Neural crest cell (in vitro differentiated cells): Measurements from ENCODE around the gene NFE2L1. TPM values are rescaled to one million over a fixed set of nuclear protein-coding genes. Genes with fewer than 3 reads are reported as not detected.
A peak's percentile ranks its signal among the peaks of the same experiment; 100 is the strongest.
"Not testable (repeated sequence)": the region's sequence is repeated elsewhere in the genome, so short reads cannot be mapped to it uniquely, and the experiment has no call there.

Source experiments
- DNase-seq: peaks from one replicate; pipeline ENCODE4 v3.0.0; 2021; ENCODE audit warnings: low read depth, mixed read lengths, low spot score
- H3K27ac Mint-ChIP-seq: one replicate; pipeline ENCODE4 v1.8.0; 2021; ENCODE audit warnings: mild to moderate bottlenecking, mixed read lengths; ENCODE audit not compliant: unreplicated experiment
- H3K27me3 Mint-ChIP-seq: 2 replicates; pipeline ENCODE4 v1.8.0; 2021; ENCODE audit warnings: low read depth, mild to moderate bottlenecking, mixed read lengths
- H3K36me3 Mint-ChIP-seq: 2 replicates; pipeline ENCODE4 v1.8.0; 2021; ENCODE audit warnings: low read depth, mild to moderate bottlenecking, mixed read lengths
- H3K4me1 Mint-ChIP-seq: 2 replicates; pipeline ENCODE4 v1.8.0; 2021; ENCODE audit warnings: mixed read lengths
- H3K4me3 Mint-ChIP-seq: one replicate; pipeline ENCODE4 v1.8.0; 2021; ENCODE audit warnings: mild to moderate bottlenecking, mixed read lengths
- H3K9me3 Mint-ChIP-seq: 2 replicates; pipeline ENCODE4 v1.8.0; 2021; ENCODE audit warnings: mixed read lengths
- total RNA-seq: library from RNA; stranded (reverse); gene quantifications from 2 replicates; pipeline ENCODE4 v1.2.1, GENCODE V29; 2021
- TF ChIP-seq, protein P1 (sequence below): fragments of 200-600 bp; sonication (generic); conservative IDR thresholded peaks from 2 replicates; pipeline ENCODE4 v1.5.0; 2021; ENCODE audit warnings: antibody characterized with exemption, mild to moderate bottlenecking

Gene NFE2L1
- total RNA-seq, 1 donor from 2014 or later = 121 TPM

DNA sequence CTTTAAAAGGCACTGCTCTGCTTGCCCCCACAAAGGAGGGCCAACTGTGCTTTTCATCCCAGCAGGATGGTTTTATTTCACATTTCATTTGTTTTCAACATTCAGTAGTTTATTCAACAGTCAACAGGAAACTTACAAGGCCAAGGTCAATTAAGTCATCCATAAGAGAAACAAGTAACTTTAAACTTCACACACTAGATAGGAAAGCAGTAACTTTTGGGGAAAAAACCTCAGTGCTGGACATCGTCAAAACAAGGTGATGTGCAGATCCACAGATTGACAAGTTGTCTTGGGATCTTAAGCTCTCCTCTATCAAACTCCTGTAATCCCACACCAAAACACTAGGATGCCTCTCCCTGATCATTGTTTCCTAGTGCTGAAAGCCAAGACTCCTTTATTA lies 18.5 kb downstream of the NFE2L1 start:
- DNase-seq = no peak
- H3K27me3 Mint-ChIP-seq = no peaks in the 10 kb centered on the region
- TF ChIP-seq, protein P1, sequence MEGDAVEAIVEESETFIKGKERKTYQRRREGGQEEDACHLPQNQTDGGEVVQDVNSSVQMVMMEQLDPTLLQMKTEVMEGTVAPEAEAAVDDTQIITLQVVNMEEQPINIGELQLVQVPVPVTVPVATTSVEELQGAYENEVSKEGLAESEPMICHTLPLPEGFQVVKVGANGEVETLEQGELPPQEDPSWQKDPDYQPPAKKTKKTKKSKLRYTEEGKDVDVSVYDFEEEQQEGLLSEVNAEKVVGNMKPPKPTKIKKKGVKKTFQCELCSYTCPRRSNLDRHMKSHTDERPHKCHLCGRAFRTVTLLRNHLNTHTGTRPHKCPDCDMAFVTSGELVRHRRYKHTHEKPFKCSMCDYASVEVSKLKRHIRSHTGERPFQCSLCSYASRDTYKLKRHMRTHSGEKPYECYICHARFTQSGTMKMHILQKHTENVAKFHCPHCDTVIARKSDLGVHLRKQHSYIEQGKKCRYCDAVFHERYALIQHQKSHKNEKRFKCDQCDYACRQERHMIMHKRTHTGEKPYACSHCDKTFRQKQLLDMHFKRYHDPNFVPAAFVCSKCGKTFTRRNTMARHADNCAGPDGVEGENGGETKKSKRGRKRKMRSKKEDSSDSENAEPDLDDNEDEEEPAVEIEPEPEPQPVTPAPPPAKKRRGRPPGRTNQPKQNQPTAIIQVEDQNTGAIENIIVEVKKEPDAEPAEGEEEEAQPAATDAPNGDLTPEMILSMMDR = no peak
- H3K4me1 Mint-ChIP-seq = peaks cover 12% of the 10 kb centered on the region
- H3K27ac Mint-ChIP-seq = no peak overlapping the region
- no peaks in the 10 kb centered on the region for H3K9me3 Mint-ChIP-seq
- H3K4me3 Mint-ChIP-seq = no peak overlapping the region
- peaks cover 12% of the 10 kb centered on the region for H3K36me3 Mint-ChIP-seq

DNA sequence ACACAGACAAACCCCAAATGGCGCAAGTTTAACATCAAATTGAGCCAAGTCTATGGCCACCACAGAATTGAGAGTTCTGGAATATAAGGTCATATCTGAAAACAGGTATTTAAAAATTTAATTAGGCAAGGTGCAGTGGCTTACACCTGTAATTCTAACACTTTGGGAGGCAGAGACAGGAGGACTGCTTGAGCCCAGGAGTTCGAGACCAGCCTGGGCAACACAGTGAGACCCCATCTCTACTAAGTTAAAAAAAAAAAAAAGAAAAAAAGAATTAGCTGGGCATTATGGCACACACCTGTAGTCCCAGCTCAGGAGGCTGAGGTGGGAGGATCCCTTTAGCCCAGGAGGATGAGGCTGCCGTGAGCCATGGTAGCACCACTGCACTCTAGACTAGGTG lies 19.1 kb downstream of the NFE2L1 start:
- TF ChIP-seq, protein P1 = no peak
- H3K4me1 Mint-ChIP-seq = peaks cover 12% of the 10 kb centered on the region
- H3K27ac Mint-ChIP-seq = no peak overlapping the region
- H3K9me3 Mint-ChIP-seq = no peaks in the 10 kb centered on the region
- H3K4me3 Mint-ChIP-seq = no peak overlapping the region
- no peaks in the 10 kb centered on the region for H3K27me3 Mint-ChIP-seq
- peaks cover 12% of the 10 kb centered on the region for H3K36me3 Mint-ChIP-seq
- no peak for DNase-seq

DNA sequence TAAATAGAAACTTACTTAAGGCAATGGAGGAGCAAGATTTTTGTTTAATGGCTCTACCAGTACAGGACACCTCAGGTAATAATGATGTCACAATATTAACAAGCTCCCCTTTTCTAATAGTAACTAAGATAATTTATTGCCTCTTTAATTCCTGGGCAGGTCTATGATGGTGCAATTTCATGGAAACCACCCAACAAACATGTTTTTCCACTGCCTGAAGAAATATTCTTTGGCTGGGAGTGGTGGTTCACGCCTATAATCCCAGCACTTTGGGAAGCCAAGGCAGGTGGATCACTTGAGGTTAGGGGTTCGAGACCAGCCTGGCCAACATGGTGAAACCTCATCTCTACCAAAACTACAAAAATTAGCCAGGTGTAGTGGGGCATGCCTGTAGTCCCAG lies 19.6 kb downstream of the NFE2L1 start:
- H3K27me3 Mint-ChIP-seq, H3K4me3 Mint-ChIP-seq, H3K27ac Mint-ChIP-seq, H3K9me3 Mint-ChIP-seq, DNase-seq, H3K36me3 Mint-ChIP-seq: not testable (repeated sequence)
- peaks cover 12% of the 10 kb centered on the region for H3K4me1 Mint-ChIP-seq

DNA sequence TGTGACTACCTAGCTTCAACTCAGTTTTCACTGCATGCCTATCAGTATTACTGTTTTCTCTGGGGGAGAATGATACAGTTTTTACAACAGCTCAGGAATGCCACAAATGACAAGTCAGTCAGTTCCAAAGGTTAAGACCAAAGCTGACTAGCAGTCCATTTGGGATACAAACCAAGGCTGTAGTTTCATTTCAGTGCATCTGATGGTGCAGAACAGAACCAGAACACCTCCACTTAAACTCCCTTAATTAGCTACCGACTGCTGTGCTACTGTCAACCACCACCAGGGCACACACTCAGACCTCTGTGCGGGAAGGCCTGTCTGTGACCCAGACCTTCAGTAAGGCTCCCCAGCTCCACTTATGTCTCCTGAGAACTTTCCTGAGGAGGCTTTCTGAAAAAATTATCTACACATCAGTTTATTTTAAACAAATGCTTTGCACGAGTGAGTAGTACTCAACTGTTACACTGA lies 20.4 kb downstream of the NFE2L1 start:
- H3K4me3 Mint-ChIP-seq = peak overlapping the region; percentile 27
- peaks cover 9% of the 10 kb centered on the region for H3K36me3 Mint-ChIP-seq
- no peaks in the 10 kb centered on the region for H3K27me3 Mint-ChIP-seq
- TF ChIP-seq, protein P1 = peak; percentile 57
- DNase-seq = no peak
- no peak overlapping the region for H3K27ac Mint-ChIP-seq
- peaks cover 12% of the 10 kb centered on the region for H3K4me1 Mint-ChIP-seq
- no peaks in the 10 kb centered on the region for H3K9me3 Mint-ChIP-seq

DNA sequence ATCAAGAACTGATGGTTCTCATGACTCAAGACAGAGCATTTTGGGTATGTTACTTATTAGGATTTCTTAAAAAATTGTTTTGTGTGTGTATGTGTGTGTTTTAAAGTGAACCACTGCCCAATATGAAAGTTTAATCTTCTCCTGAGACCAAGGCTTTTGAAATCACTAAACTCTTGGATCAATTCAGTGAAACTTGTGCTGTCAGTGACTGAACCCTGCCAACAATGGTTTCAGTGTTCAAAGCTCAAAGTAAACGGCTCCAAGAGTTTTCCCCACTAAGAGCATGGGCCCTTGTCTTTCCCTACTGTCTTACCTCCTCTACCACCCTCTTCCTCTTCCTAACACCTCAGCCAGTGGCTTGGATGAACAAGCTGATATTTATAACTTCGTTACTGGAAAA lies 22.0 kb downstream of the NFE2L1 start:
- Mint-ChIP-seq H3K4me3 (no peak overlapping the region), H3K27ac (no peak overlapping the region), H3K9me3 (no peaks in the 10 kb centered on the region), H3K4me1 (peaks cover 18% of the 10 kb centered on the region), H3K27me3 (peaks cover 3% of the 10 kb centered on the region), H3K36me3 (peaks cover 14% of the 10 kb centered on the region)
- TF ChIP-seq, protein P1 = no peak
- DNase-seq = no peak

DNA sequence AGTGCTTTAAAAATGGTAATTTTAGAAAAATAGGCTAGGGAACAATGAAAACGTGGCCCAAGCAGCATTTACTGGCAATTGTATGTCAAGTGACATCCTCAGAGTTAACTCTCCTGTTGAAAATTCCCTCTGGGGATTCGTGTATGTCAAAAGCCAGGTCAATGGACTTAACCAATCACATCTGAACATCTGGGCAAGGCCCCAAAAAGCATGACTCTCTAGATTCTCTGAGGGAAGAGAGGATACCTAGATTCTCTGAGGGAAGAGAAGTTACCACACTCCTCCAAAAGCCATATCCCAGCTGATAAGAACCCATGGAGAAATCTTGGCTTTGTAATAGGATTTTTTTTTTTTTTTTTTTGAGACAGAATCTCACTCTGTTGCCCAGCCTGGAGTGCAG lies 23.5 kb downstream of the NFE2L1 start:
- H3K36me3 Mint-ChIP-seq = peaks cover 14% of the 10 kb centered on the region
- H3K4me3 Mint-ChIP-seq = no peak overlapping the region
- no peak overlapping the region for H3K27ac Mint-ChIP-seq
- no peak for DNase-seq
- H3K27me3 Mint-ChIP-seq = peaks cover 3% of the 10 kb centered on the region
- H3K4me1 Mint-ChIP-seq = peaks cover 15% of the 10 kb centered on the region
- TF ChIP-seq, protein P1 = no peak
- no peaks in the 10 kb centered on the region for H3K9me3 Mint-ChIP-seq

DNA sequence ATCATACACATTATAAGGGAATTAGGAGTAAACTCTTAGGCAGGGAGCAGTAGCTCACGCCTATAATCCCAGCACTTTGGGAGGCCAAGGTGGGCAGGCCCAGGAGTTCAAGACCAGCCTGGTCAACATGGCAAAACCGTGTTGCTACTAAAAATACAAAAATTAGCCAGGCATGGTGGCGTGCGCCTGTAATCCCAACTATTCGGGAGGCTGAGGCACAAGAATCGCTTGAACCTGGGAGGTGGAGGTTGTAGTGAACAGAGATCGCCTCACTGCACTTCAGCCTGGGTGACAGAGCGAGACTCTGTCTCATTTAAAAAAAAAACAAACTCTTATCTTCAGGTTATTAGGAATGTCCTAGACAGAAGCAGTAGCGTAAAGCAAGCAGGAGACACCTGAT lies 24.7 kb downstream of the NFE2L1 start:
- H3K27me3 Mint-ChIP-seq, H3K27ac Mint-ChIP-seq, H3K4me3 Mint-ChIP-seq, DNase-seq, H3K9me3 Mint-ChIP-seq: not testable (repeated sequence)
- H3K36me3 Mint-ChIP-seq = peaks cover 12% of the 10 kb centered on the region
- peaks cover 11% of the 10 kb centered on the region for H3K4me1 Mint-ChIP-seq

DNA sequence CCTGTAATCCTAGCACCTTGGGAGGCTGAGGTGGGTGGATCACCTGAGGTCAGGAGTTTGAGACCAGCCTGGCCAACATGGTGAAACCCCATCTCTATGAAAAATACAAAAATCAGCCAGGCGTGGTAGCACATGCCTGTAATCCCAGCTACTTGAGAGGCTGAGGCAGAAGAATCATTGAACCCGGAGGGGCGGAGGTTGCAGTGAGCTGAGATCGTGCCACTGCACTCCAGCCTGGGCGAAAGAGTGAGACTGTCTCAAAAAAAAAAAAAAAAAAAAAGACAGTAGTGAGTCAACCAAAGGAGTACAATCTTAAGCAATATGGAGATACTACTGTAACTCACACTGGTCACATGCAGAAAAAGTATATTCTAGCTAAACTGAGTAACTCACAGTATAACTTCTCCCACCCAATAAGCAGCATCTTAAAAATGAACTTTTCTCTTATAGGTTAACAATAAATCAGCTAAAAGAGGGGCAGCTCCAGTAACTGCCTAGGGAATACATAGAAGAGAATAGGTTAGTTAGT lies 25.5 kb downstream of the NFE2L1 start:
- not testable (repeated sequence) for DNase-seq, H3K27me3 Mint-ChIP-seq, H3K27ac Mint-ChIP-seq, H3K9me3 Mint-ChIP-seq, H3K4me3 Mint-ChIP-seq, H3K36me3 Mint-ChIP-seq
- H3K4me1 Mint-ChIP-seq = peaks cover 11% of the 10 kb centered on the region
